Calu3 (cell line): ENCODE results near the gene KNG1. TPM values are rescaled to one million over a fixed set of nuclear protein-coding genes. Genes with fewer than 3 reads are reported as not detected.

Experiments
- BruUV-seq: library from RNA; stranded (reverse); fragments of 400-500 nt; replicated peaks from 2 replicates; lab custom pipeline; 2021; lab: Mats Ljungman, UMichigan
- CTCF ChIA-PET: fragments of 300-600 bp; sonication (Branson Sonifier 250); formaldehyde crosslinking; loops from one replicate; lab custom pipeline; 2022; ENCODE audit warnings: antibody characterized with exemption; lab: Charles Lee
- DNase-seq: peaks from one replicate; pipeline ENCODE4 v3.0.0; 2022
- H3K27ac Mint-ChIP-seq: one replicate; pipeline ENCODE4 v1.8.0; 2022; ENCODE audit warnings: mixed read lengths; ENCODE audit not compliant: unreplicated experiment
- H3K27me3 Mint-ChIP-seq: one replicate; pipeline ENCODE4 v1.8.0; 2022; ENCODE audit warnings: mixed read lengths; ENCODE audit not compliant: unreplicated experiment
- H3K36me3 Mint-ChIP-seq: one replicate; pipeline ENCODE4 v1.8.0; 2022; ENCODE audit warnings: mild to moderate bottlenecking, moderate library complexity, mixed read lengths; ENCODE audit not compliant: insufficient read depth, unreplicated experiment
- H3K4me1 Mint-ChIP-seq: one replicate; pipeline ENCODE4 v1.8.0; 2022; ENCODE audit warnings: mild to moderate bottlenecking, low read depth, mixed read lengths; ENCODE audit not compliant: unreplicated experiment
- H3K4me3 Mint-ChIP-seq: one replicate; pipeline ENCODE4 v1.8.0; 2022; ENCODE audit warnings: mild to moderate bottlenecking, low read depth, moderate library complexity, mixed read lengths; ENCODE audit not compliant: unreplicated experiment
- H3K9me3 Mint-ChIP-seq: one replicate; pipeline ENCODE4 v1.8.0; 2022; ENCODE audit warnings: low read depth, mixed read lengths; ENCODE audit not compliant: unreplicated experiment
- intact Hi-C: fragments of 100-400 bp; cut with micrococcal nuclease; formaldehyde crosslinking; loops from one replicate; pipeline ENCODE4 v1.10.0; 2022; ENCODE audit not compliant: unreplicated experiment
- total RNA-seq: library from RNA; stranded (reverse); gene quantifications from 2 replicates; pipeline ENCODE4 v1.2.3, GENCODE V29; 2022
- TF ChIP-seq, protein P1 (sequence below): fragments of 200-600 bp; IDR thresholded peaks from one replicate; pipeline ENCODE4 v1.8.0; 2022; ENCODE audit warnings: antibody characterized with exemption; ENCODE audit not compliant: unreplicated experiment

KNG1 gene
- total RNA-seq, 1 experiment from 2014 or later, result not detected

DNA sequence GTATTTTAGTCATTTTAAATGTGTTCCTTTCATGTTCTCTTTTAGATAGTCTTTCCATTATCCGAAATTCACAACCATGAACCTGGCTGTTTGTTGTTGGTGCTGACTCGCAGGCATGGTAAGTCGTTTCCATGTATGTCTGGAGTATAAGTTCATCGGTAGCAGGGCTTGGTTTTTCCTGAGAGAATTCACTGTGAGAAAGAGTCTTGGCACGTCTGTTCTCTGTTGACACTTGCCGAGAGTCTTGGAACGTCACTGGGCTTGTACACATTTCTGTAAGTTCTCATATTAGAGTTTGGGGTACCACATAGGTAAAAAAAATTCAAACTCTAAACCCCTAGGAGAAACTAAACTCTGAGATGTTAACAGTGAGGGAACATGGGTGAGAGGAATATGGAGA lies 36.8 kb downstream of the KNG1 start:
- DNase-seq, result no peak
- Mint-ChIP-seq H3K4me3 (peak overlapping the region; percentile 69), H3K36me3 (peaks cover 19% of the 10 kb centered on the region), H3K9me3 (no peaks in the 10 kb centered on the region), H3K27me3 (no peaks in the 10 kb centered on the region), H3K4me1 (peaks cover 37% of the 10 kb centered on the region), H3K27ac (peak overlapping the region; percentile 99)
- TF ChIP-seq, protein P1, sequence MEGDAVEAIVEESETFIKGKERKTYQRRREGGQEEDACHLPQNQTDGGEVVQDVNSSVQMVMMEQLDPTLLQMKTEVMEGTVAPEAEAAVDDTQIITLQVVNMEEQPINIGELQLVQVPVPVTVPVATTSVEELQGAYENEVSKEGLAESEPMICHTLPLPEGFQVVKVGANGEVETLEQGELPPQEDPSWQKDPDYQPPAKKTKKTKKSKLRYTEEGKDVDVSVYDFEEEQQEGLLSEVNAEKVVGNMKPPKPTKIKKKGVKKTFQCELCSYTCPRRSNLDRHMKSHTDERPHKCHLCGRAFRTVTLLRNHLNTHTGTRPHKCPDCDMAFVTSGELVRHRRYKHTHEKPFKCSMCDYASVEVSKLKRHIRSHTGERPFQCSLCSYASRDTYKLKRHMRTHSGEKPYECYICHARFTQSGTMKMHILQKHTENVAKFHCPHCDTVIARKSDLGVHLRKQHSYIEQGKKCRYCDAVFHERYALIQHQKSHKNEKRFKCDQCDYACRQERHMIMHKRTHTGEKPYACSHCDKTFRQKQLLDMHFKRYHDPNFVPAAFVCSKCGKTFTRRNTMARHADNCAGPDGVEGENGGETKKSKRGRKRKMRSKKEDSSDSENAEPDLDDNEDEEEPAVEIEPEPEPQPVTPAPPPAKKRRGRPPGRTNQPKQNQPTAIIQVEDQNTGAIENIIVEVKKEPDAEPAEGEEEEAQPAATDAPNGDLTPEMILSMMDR, result no peak
- intact Hi-C loops, result no loop called here
- no TSS peak for BruUV-seq
- CTCF ChIA-PET, result interaction anchor here (1.5 to 2.9 kb wide), 3 partner anchors 10 to 139 kb away, joined by 4 to 24 read pairs (median 18); no protein-coding TSS in a partner anchor

DNA sequence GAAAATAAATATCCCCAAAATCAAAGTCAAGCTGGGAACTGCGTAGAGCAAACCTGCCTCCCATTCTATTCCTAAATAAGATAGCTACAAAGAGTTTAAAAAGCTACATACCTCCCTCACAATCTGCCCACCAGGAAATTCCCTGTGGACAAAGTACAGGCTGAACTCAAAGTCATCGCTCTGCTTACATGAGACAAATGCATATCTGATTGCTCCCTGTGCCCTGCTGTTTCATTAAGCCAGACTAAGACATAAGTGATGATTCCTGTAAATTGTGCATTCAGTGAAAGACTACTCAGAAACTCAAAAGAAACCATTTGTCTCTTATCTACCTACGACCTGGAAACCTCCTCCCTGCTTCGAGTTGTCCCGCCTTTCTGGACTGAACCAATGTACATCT lies 37.7 kb downstream of the KNG1 start:
- TF ChIP-seq, protein P1, result no peak
- CTCF ChIA-PET, result no interaction called here
- peaks cover 19% of the 10 kb centered on the region for H3K36me3 Mint-ChIP-seq
- BruUV-seq, result no TSS peak
- DNase-seq, result no peak
- peak overlapping the region; percentile 53 for H3K27ac Mint-ChIP-seq
- no peaks in the 10 kb centered on the region for H3K9me3 Mint-ChIP-seq
- peak overlapping the region; percentile 38 for H3K4me3 Mint-ChIP-seq
- peaks cover 43% of the 10 kb centered on the region for H3K4me1 Mint-ChIP-seq
- H3K27me3 Mint-ChIP-seq, result no peaks in the 10 kb centered on the region
- intact Hi-C loops, result no loop called here

DNA sequence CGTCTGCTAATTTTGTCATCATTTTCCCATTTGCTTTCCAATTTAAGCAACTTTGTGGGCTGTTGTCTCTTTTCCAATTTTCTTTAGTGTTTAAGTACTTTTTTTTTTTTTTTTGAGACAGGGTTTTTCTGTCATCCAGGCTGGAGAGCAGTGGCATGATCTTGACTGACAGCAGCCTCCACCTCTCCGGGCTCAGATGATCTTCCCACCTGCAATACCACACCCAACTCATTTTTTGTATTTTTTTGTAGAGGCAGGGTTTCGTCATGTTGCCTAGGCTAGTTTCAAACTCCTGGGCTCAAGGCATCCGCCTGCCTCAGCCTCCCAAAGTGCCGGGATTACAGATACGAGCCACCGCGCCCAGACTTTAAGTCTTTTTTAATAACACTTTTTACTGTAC lies 40.1 kb downstream of the KNG1 start:
- no peak for DNase-seq
- no peaks in the 10 kb centered on the region for H3K27me3 Mint-ChIP-seq
- intact Hi-C loops, result no loop called here
- no peak overlapping the region for H3K27ac Mint-ChIP-seq
- no TSS peak for BruUV-seq
- no peak overlapping the region for H3K4me3 Mint-ChIP-seq
- H3K36me3 Mint-ChIP-seq, result peaks cover 27% of the 10 kb centered on the region
- TF ChIP-seq, protein P1, result no peak
- H3K9me3 Mint-ChIP-seq, result no peaks in the 10 kb centered on the region
- peaks cover 45% of the 10 kb centered on the region for H3K4me1 Mint-ChIP-seq
- CTCF ChIA-PET, result interaction anchor here (0.7 kb wide), 1 partner anchor 1087 kb away, joined by 3 read pairs; no protein-coding TSS in a partner anchor

DNA sequence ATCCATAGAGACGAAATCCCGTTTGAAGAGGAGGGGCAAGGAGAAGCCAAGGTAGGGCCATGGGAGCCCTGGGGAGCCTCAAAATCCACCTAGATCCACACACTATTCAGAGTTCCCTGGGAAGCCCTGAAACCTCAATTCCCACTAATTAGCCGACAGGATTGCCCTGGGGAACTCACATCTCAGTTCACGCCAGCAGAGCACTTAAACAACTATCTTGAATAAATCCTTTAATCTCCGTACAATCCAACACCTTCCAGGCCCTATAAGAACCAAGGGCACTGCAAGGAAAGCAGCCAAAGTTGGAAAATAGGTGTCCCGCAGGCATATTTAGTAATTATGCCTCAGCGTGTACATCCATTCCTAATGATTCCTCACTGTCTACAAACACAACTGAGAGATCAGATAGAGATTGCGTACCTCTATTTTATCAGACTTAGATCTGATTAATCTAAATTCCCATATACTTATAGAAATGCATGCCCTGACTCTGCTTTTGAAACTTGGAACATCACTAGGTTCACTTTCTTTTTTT lies 40.6 kb downstream of the KNG1 start:
- TF ChIP-seq, protein P1, result no peak
- peaks cover 27% of the 10 kb centered on the region for H3K36me3 Mint-ChIP-seq
- no peak overlapping the region for H3K4me3 Mint-ChIP-seq
- CTCF ChIA-PET, result no interaction called here
- no peaks in the 10 kb centered on the region for H3K27me3 Mint-ChIP-seq
- no TSS peak for BruUV-seq
- peaks cover 45% of the 10 kb centered on the region for H3K4me1 Mint-ChIP-seq
- H3K9me3 Mint-ChIP-seq, result no peaks in the 10 kb centered on the region
- intact Hi-C loops, result no loop called here
- no peak overlapping the region for H3K27ac Mint-ChIP-seq
- DNase-seq, result no peak
